WERI-Rb-1 (cell line): ENCODE results near the gene FAM47E.
"Not testable (repeated sequence)": the region's sequence is repeated elsewhere in the genome, so short reads cannot be mapped to it uniquely, and the experiment has no call there.

ENCODE experiments used
- DNase-seq: peaks from one replicate; pipeline ENCODE4 v3.0.0-alpha.2; 2020
- H3K27ac ChIP-seq: fragments of 250-450 bp; sonication (Bioruptor Pico); 2 replicates; pipeline ENCODE4 v1.5.1; 2020; ENCODE audit warnings: mild to moderate bottlenecking, moderate library complexity
- H3K27me3 ChIP-seq: fragments of 250-450 bp; sonication (Bioruptor Pico); 2 replicates; pipeline ENCODE4 v1.5.1; 2021; ENCODE audit warnings: mild to moderate bottlenecking, low read depth, moderate library complexity; ENCODE audit not compliant: insufficient read depth, severe bottlenecking
- H3K36me3 ChIP-seq: fragments of 250-450 bp; sonication (Bioruptor Pico); 2 replicates; pipeline ENCODE4 v1.5.1; 2020; ENCODE audit warnings: mild to moderate bottlenecking, moderate library complexity
- H3K4me3 ChIP-seq: 2 replicates; pipeline ENCODE4 v1.5.1; 2011; ENCODE audit warnings: low read depth, mild to moderate bottlenecking, control low read depth, low read length
- H3K9me3 ChIP-seq: fragments of 250-450 bp; sonication (Bioruptor Pico); 2 replicates; pipeline ENCODE4 v1.5.1; 2021; ENCODE audit warnings: mild to moderate bottlenecking, moderate library complexity; ENCODE audit not compliant: severe bottlenecking
- TF ChIP-seq, protein P1 (sequence below): IDR thresholded peaks from 2 replicates; pipeline ENCODE4 v1.5.1; 2011; ENCODE audit warnings: low read depth, mild to moderate bottlenecking, control low read depth, inconsistent platforms, low read length

Gene FAM47E

DNA sequence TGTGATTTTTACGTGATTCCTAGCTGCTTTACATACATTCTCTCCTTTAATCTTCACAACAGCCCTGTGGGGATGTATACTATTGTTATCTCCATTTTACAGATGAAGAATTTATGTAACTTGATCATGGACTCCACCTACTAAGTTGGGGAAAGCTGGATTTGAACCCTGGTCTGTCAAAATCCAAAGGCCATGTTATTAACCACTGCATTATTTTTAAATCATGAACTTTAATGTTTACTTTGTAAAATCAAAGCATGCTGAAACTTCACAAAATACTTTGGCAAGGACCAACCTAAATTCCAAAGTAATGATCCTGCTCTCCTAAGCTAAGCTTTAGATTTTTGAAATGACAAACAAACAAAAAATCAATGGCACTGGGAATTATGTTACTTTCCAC lies 26.1 kb downstream of the FAM47E start:
- Histone ChIP-seq H3K9me3 (no peaks in the 10 kb centered on the region), H3K4me3 (no peak overlapping the region), H3K27me3 (no peaks in the 10 kb centered on the region), H3K27ac (no peak overlapping the region), H3K36me3 (no peaks in the 10 kb centered on the region)
- TF ChIP-seq, protein P1, sequence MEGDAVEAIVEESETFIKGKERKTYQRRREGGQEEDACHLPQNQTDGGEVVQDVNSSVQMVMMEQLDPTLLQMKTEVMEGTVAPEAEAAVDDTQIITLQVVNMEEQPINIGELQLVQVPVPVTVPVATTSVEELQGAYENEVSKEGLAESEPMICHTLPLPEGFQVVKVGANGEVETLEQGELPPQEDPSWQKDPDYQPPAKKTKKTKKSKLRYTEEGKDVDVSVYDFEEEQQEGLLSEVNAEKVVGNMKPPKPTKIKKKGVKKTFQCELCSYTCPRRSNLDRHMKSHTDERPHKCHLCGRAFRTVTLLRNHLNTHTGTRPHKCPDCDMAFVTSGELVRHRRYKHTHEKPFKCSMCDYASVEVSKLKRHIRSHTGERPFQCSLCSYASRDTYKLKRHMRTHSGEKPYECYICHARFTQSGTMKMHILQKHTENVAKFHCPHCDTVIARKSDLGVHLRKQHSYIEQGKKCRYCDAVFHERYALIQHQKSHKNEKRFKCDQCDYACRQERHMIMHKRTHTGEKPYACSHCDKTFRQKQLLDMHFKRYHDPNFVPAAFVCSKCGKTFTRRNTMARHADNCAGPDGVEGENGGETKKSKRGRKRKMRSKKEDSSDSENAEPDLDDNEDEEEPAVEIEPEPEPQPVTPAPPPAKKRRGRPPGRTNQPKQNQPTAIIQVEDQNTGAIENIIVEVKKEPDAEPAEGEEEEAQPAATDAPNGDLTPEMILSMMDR = no peak
- no peak for DNase-seq

DNA sequence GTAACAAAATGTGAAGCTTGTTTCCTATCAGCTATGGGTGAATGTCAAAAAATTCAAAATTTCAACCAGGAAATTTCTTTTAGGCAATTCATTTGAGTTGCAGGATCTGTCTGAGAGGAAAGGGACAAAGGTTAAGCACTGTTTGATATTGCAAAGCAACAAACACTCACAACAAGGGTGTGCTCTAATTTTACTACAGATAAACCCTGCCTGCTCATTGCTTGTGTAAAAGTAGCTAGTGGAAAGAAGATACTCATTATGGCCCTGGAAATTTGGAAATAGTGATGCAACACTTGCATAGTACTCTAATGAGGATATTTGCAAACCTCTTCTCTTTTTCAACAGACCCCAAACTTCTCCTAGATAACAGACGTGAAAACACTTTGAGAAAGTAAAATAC lies 27.1 kb downstream of the FAM47E start:
- no peaks in the 10 kb centered on the region for H3K27me3 ChIP-seq
- no peak overlapping the region for H3K4me3 ChIP-seq
- no peak overlapping the region for H3K27ac ChIP-seq
- no peaks in the 10 kb centered on the region for H3K36me3 ChIP-seq
- TF ChIP-seq, protein P1 = no peak
- H3K9me3 ChIP-seq = no peaks in the 10 kb centered on the region
- no peak for DNase-seq

DNA sequence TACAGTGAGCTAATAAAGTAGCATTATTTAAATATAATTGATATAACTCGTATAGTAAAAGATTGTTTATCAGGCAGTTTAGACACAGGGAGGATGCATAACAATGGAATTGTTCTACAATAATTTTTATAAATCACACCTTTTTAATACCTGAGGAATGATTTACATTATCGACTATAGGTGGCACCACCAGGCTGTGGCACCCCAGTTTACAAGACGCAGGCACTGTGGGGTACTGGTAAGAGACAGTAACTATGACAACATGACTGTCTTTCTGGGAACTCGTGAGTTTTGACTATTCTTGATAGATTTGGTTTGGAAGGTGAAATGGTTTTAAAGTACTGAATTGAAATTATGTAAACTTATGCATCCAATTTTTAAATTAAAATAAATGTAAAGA lies 27.9 kb downstream of the FAM47E start:
- H3K36me3 ChIP-seq = no peaks in the 10 kb centered on the region
- TF ChIP-seq, protein P1 = no peak
- H3K4me3 ChIP-seq = no peak overlapping the region
- no peak overlapping the region for H3K27ac ChIP-seq
- no peaks in the 10 kb centered on the region for H3K27me3 ChIP-seq
- no peak for DNase-seq
- no peaks in the 10 kb centered on the region for H3K9me3 ChIP-seq

DNA sequence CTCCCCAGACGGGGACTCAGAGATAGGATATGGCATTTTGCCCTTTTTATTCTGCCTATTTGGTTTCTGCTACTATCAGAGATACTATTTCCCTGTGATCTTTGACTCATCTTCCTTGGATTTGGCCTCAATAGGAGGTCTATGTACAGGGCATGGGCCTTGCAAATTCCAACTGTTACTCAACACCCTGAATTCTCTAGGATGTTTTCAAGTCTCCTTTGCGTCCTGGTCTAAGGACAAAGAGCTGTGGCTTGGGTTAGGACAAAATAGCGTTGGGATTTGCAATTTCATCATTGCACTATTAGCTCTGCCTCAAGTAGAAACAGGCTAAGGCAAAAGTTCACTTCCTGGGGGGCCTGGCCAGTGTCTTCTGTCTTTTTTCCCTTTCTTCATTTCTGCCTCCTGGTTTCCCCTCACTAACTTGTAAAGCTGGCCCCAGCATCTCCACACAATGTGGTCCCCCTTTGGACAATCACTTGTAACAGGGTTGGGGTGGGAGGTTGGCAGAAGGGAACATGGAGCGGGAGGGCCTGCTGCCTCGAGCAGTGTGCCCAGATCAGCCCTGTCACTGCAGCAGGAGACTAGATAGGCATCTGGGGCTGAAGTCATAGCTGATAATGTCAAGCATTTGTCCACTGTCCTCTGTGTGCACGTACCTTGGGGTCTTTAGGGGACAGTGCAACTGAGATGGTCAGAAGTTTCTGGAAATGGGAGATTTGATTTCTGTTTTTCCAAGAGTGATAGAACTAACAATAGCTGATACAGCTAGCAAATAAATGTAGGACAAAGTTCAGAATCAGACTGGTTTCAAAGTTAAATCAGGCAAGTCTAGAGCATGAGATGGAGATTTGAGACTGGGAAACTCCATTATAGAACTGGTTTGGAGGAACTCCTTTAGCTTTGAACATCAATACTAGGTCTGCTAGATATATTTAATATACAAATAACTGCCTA lies 29.2 kb downstream of the FAM47E start:
- Histone ChIP-seq H3K27ac (no peak overlapping the region), H3K4me3 (no peak overlapping the region), H3K9me3 (no peaks in the 10 kb centered on the region), H3K27me3 (no peaks in the 10 kb centered on the region), H3K36me3 (no peaks in the 10 kb centered on the region)
- TF ChIP-seq, protein P1 = no peak
- no peak for DNase-seq

DNA sequence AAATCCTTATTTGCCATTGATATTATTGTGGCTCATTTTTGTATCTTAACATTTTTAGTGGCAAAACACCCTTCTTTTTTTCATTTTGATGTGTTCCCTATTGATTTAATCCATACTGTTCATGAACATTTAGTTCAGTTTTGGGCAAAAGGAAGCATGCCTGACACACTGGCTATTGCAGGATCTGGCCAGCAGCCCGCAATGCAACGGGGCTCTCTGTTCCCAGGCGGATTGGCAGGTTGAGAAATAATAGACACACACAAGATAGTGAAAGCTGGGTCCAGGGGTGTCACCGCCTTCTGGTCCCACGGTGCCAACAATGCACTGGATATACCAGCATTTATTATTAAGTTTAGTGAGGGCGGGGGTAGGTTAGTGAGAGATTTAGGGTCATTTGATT lies 30.1 kb downstream of the FAM47E start:
- not testable (repeated sequence) for H3K27me3 ChIP-seq

DNA sequence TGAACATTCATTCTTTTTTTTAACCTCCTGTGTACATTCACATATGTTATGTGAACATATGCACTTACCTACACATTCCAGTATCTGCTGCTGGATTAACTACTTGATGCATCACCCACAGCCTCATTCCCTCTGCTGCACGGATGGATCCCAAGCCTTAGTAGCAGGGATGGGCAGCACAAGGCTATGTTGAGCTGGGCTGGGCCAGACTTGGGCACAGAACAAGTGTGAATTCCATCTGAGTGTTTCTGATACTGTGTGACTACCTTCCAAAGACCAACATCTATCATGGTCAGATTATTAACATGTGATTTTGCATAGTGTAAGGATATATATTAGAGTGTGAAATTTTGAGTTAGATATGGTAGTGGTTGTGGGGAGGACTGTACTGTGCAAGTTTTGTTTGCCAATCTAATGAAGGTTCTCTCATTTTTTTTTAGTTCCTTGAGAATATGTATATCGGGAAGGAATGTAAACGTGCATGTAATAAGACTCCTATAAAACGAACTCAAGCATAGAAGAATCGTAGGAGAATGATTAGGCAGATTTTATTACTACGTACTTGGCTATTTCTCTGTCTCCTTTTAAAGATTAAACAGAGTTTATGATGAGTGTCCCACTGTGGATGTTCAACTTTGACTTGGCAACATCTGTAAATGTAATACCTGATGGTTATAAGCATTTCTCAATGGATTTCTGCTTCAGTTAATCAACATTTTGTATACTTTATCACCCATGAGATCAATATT lies 31.6 kb downstream of the FAM47E start:
- Histone ChIP-seq H3K9me3 (no peaks in the 10 kb centered on the region), H3K4me3 (no peak overlapping the region), H3K27me3 (no peaks in the 10 kb centered on the region), H3K27ac (no peak overlapping the region), H3K36me3 (no peaks in the 10 kb centered on the region)
- no peak for DNase-seq
- TF ChIP-seq, protein P1 = no peak

More for the DNA sequence above, 30.1 kb downstream of the FAM47E start:
- H3K36me3 ChIP-seq, H3K9me3 ChIP-seq, DNase-seq, H3K27ac ChIP-seq, H3K4me3 ChIP-seq: not testable (repeated sequence)
